Measurements from ENCODE around the gene BDP1.

GRCh38 chr5:71471193-71471592, 15.7 kb downstream of the BDP1 start:
- no peak for TF ChIP-seq CTCF (IDR thresholded peaks at IDR 0.05)
- TF ChIP-seq POLR2A (IDR thresholded peaks at IDR 0.05), result no peak
